ENCODE measurements around the gene SMURF2.
"Not testable (repeated sequence)": the region's sequence is repeated elsewhere in the genome, so short reads cannot be mapped to it uniquely, and the experiment has no call there.

The SMURF2 gene

DNA sequence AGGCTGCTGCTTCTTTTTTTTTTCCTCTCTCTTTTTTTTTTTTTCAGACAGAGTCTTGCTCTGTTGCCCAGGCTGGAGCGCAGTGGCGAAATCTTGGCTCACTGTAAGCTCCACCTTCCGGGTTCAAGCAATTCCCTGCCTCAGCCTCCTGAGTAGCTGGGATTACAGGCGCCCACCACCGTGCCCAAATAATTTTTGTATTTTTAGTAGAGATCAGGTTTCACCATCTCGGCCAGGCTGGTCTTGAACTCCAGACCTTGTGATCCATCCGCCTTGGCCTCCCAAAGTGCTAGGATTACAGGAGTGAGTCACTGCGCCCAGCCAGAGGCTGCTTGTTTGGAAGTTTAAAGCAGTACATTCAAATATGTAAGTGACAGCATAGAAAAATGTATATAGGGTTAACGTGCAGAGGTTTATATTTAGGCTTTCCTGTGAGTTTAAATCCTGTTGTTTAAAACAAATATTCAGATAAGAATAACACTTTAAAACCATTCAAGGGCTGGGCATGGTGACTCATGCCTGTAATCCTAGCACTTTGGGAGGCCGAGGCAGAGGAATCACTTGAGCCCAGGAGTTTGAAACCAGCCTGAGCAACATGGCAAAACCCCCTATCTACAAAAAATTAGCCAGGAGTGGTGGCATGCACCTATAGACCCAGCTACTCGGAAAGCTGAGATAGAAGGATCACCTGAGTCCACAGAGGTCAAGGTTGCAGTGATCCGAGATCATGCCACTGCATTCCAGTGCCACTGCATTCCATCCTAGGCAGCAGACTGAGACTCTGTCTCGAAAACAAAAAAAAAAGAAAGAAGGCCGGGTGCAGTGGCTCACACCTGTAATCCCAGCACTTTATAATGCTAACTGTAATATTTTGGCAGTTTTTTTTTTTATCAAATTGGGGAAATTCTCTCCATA lies 6.0 kb upstream of the SMURF2 start:
- DNase-seq (ENCODE audit: low read depth in 2 of 2, low spot score in 1 of 2): not testable (repeated sequence)

DNA sequence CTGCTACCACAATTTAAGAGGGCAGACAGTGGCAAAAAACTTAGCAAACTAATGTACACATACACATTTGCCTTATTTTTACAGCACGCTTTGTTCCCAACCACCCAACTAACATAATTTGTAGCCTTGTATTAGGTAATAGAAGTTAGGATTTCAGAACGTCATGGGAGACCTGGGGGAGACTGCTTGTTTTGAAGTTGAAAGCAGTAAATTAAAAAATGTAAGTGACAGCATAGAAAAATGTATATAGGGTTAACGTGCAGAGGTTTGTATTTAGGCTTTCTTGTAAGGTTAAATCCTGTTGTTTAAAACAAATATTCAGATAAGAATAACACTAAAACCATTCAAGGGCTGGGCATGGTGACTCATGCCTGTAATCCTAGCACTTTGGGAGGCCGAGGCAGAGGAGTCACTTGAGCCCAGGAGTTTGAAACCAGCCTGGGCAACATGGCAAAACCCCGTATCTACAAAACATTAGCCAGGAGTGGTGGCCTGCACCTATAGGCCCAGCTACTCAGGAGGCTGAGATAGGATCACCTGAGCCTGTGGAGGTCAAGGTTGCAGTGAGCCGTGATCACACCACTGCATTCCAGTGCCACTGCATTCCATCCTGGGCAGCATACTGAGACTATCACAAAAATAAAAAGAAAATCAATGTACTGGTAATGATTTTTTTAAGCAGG lies 2.3 kb upstream of the SMURF2 start:
- DNase-seq (ENCODE audit: low read depth in 2 of 2, low spot score in 1 of 2): not testable (repeated sequence)

DNA sequence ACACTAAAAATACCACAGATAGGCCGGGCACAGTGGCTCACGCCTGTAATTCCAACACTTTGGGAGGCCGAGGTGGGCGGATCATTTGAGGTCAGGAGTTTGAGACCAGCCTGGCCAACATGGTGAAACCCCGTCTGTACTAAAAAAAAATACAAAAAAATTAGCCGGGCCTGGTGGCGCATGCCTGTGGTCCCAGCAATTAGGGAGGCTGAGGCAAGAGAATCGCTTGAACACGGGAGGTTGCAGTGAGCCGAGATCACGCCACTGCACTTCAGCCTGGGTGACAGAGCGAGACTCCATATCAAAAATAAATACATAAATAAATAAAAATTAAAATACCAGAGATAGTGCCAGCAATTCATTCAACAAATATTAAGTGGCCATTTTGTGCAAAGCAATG lies 1.7 kb upstream of the SMURF2 start:
- not testable (repeated sequence) for DNase-seq (ENCODE audit: low read depth in 2 of 2, low spot score in 1 of 2)

GRCh38 chr17:64662774-64663367 lies 764 bp upstream of the SMURF2 start:
- no peak for DNase-seq (ENCODE audit: low read depth in 2 of 2, low spot score in 1 of 2)

DNA sequence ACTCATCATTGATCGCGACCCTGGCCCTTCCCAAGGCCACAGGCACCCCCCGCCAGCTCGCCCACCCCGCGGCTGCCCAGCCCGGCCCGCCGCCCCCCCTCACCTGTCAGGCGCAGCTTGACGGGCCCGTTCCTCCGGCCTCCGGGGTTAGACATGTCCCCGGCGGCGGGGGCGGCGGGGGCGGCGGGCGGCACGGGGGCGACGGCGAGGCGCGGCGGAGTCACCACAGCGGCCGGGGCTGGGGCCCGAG lies 456 bp downstream of the SMURF2 start:
- peak in 1 of 2 donors; percentile 12 for DNase-seq (ENCODE audit: low read depth in 2 of 2, low spot score in 1 of 2)

DNA sequence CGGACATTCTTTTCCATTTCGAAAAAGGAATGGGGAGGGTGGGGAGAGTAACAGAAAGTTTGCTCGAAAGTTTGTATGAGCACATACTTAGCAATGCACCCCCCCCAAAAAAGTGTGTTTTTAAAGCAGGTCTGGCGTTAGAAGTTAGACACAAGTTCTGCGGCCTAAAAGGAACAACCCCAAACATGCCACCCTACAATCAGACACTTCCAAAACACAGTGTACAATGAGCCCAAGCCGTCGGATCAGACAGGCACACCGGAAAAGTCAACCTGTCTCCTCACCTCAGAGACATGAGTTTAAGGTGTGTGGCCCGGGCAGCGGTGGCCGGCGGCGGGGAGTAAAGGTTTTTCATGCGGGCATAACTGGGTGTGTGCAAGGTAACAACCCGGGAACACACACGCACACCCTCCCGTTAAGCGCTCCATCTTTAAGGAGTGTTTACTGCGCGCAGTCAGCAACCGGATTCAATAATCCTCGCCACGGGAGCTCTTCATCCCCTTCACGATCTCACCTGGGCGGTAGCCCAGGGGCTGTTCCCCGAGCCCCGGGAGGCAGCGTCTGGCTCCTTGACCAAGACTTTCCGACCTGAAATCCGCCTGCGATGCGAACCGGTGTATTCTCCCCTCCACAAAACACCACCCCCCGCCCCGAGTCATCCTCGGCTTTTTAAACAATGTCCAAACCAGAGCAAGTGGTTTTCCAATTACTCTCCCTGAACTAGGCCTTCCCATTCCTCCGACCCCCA lies 955 bp downstream of the SMURF2 start:
- peak; percentile 12 to 16 for DNase-seq (ENCODE audit: low read depth in 2 of 2, low spot score in 1 of 2)

DNA sequence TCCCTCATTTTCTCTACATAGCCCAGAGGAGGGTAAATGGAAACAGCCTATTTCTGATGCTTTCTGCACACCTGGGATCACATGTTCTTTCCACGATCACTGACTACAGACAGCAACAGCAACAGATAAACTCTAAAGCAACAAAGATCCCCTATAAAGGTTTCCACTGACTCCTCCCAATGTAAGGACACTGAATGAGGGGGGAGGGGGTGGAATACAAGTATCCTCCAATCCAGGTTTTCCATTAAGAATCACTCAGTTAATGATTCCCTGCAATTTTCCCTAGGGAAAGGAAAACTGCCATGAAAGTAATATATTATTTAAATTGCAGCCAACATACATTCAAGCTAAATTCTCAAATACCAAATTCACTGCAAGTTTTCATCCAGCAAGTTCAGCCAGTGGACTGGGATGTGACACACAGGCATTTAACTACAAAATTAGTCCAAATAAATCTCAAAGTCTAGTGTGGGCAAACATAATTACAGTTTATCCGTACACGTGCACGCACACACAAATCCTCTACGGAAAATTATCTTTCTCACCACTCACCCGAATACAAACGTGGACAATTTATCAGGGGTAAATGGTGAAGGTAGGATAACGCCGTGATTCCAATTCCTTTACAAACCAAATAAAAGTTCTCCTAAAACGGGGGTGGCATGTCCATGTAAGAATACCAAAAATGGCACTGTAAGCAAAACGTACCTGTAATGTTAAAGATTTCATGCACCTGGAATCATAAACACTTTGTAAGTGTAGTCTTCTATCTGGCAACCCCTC lies 1.7 kb downstream of the SMURF2 start:
- DNase-seq (ENCODE audit: low read depth in 2 of 2, low spot score in 1 of 2): not testable (repeated sequence)

- no peak for DNase-seq (ENCODE audit: low read depth in 2 of 2, low spot score in 1 of 2)
Measured at GRCh38 chr17:64658931-64659330, 3.2 kb downstream of the SMURF2 start.

GRCh38 chr17:64657610-64658125 lies 4.4 kb downstream of the SMURF2 start:
- no peak for DNase-seq (ENCODE audit: low read depth in 2 of 2, low spot score in 1 of 2)

GRCh38 chr17:64655704-64656103 lies 6.4 kb downstream of the SMURF2 start:
- no peak for DNase-seq (ENCODE audit: low read depth in 2 of 2, low spot score in 1 of 2)

DNA sequence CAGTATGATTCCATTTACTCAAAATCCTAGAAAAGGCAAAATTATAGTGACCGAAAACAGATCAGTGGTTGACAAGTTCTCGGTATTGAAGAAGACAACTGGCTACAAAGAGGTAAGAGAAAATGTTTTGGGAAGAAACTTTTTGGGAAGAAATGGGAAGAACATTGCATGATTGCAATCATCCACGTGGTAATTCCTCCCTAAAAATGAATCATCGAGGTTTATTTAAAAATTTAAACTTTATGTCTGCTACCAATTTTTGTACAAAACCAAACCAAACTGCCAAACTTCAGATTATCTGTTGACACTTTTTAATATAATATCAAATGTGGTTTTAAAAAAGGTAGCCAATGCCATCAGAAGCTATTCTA lies 8.1 kb downstream of the SMURF2 start:
- no peak for DNase-seq (ENCODE audit: low read depth in 2 of 2, low spot score in 1 of 2)

DNA sequence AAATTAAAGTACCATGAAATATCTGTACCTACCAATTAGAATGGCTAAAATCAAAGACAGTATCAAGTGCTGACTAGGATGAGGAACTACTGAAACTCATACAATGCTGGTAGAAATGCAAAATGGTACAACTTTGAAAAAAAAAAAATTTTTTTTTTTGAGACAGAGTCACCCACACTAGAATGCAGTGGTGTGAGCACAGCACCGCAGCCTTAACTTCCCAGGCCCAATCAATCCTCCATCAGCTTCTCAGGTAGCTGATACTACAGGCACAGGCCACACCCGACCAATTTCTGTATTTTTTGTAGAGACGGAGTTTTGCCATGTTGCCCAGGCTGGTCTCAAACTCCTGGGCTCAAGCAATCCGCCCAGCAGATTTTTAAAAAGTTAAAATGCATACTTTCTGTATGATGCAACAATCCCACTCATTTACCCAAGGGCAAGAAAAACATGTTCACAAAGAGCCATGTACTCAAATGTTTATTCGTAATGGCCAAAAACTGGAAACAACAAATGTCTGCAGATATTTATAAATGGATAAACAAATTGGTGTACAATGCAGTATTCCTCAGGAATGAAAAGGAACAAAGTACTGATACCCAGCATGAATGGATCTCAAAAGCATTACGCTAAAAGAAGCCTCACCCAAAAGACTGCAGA lies 8.7 kb downstream of the SMURF2 start:
- no peak for DNase-seq (ENCODE audit: low read depth in 2 of 2, low spot score in 1 of 2)

DNA sequence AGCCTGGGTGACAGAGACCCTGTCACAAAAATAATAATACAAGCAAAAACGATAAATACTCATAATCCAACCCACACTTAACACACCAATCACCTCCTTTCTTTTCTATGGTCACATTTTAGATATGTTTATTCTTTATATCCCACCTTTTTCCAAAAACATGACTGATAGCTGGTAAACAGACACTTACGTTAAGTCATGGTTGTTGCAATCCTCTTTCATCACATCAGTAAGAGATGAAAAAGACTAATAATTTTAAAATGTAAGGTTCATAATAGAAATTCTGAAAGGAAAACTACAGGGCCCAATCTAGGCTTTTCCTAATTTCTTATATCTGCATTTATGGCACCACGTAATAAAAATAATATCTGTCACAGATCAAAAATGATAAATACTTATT lies 10.2 kb downstream of the SMURF2 start:
- no peak for DNase-seq (ENCODE audit: low read depth in 2 of 2, low spot score in 1 of 2)

GRCh38 chr17:64648234-64648633 lies 13.9 kb downstream of the SMURF2 start:
- no peak for DNase-seq (ENCODE audit: low read depth in 2 of 2, low spot score in 1 of 2)

GRCh38 chr17:64647817-64648216 lies 14.3 kb downstream of the SMURF2 start:
- no peak for DNase-seq (ENCODE audit: low read depth in 2 of 2, low spot score in 1 of 2)

DNA sequence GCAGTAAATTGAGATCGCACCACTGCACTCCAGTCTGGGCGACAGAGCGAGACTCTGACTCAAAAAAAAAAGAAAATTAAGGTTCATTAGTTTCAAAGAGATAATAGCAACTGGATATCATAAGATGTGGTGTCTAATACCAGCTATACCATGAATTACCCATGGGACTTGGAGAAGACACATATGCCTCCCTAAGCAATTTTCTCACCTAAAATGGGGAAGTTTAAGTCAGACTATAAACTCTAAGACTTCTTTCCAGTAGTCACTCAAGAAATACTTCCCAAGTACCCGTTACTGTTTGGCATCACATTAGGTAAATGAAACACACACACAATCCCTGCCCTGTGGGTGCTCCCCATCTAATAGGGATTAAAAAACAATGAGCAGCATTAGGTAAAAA lies 22.6 kb downstream of the SMURF2 start:
- no peak for DNase-seq (ENCODE audit: low read depth in 2 of 2, low spot score in 1 of 2)

DNA sequence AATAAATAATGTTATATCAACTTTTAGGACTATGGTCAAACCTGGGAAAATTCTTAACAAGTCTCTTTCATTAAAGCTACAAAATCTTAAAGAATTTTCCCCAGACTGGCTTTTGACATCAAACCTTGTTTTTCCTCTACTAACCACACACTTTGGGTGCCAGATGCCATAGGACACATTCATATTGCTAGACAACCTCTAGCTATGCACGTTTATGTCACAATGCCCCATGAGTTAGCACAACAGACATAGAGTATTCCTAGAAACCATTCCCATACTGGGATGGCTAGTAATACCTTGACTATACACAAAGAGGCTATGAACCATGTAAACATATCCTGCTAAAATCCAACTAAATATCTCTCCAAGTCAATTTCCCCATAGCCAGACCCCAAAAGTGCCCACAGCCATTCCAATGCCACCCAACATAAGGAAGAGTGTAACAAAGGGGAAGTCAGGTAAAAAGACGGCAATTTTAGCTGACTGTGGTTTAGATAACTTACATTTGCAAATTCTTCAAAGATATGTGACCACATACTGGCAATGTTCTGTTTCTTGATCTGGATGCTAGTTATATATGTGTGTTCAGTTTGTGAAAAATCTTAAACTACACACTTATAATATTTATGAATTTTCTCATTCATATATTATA lies 23.4 kb downstream of the SMURF2 start:
- no peak for DNase-seq (ENCODE audit: low read depth in 2 of 2, low spot score in 1 of 2)

DNA sequence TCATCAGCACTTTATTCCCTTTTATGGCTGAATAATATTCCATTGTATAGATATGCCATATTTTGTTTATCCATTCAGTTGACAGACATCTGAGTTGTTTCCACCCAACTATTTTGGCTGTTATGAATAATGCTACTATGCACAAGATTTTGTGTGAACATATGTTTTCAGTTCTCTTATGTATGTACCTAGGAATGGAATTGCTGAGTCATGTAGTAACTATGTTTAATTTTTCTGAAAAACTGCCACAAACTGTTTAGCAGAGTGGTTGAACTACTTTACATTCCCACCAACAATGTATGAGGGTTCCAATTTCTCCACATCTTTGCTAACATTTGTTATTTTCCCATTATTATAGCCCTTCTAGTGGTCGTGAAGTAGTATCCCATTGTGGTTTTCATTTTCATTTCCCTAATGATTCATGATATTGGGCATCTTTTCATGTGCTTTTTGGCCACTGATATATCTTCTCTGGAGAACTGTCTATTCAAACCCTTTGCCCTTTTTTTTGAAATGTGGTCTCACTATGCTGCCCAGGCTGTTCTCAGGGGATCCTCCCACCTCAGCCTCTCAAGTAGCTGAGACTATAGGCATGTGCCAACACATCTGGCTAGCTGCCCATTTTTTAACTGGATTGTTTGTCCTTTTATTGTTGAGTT lies 26.3 kb downstream of the SMURF2 start:
- no peak for DNase-seq (ENCODE audit: low read depth in 2 of 2, low spot score in 1 of 2)

DNA sequence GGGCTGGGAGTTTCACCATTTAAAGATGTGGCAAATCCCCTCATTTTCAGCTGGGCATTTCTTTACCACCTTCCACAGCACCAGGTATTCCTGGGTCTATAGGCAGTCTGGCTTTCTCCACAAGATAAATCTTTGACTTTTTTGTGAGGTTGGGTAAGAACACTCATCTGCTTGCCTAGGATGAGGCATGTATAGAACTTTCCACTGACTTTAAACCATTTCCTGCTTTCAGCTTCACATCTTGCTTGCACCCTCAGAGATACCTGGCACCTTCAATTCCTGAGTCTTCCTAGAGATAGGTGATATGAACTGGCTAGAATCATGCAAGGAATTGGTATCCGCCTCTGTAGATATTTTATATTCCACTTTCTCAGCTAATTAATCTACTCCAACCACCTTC lies 27.9 kb downstream of the SMURF2 start:
- no peak for DNase-seq (ENCODE audit: low read depth in 2 of 2, low spot score in 1 of 2)
